GDM1 (cell line): ENCODE data around the gene HLA-A.
"Not testable (repeated sequence)": the region's sequence is repeated elsewhere in the genome, so short reads cannot be mapped to it uniquely, and the experiment has no call there.

ENCODE experiments used
- DNase-seq: peaks from one replicate; lab custom pipeline; 2025; lab: John Stamatoyannopoulos, UW

HLA-A gene

GRCh38 chr6:29942275-29943052 is at the start of gene HLA-A:
TSS of gene HLA-A (plus strand) at chr6:29942532. CDS start at chr6:29942554, 22 bp downstream.
- DNase-seq: peak; percentile 86

GRCh38 chr6:29892696-29893095 is 49.6 kb upstream of the HLA-A start:
- DNase-seq: no peak

GRCh38 chr6:29899281-29899680 is 43.1 kb upstream of the HLA-A start:
- no peak for DNase-seq

- DNase-seq: no peak
Observed at GRCh38 chr6:29905286-29905685, 37.0 kb upstream of the HLA-A start.

GRCh38 chr6:29907637-29908340 is 34.5 kb upstream of the HLA-A start:
- DNase-seq: no peak

GRCh38 chr6:29908341-29908662 is 34.0 kb upstream of the HLA-A start:
- no peak for DNase-seq

GRCh38 chr6:29908710-29909109 is 33.6 kb upstream of the HLA-A start:
- no peak for DNase-seq

GRCh38 chr6:29909985-29910384 is 32.3 kb upstream of the HLA-A start:
- DNase-seq: no peak

GRCh38 chr6:29912840-29913239 is 29.5 kb upstream of the HLA-A start:
- no peak for DNase-seq

- no peak for DNase-seq
Observed at GRCh38 chr6:29916741-29917140, 25.6 kb upstream of the HLA-A start.

GRCh38 chr6:29917857-29918256 is 24.5 kb upstream of the HLA-A start:
- no peak for DNase-seq

GRCh38 chr6:29919506-29920445 is 22.6 kb upstream of the HLA-A start:
- no peak for DNase-seq

GRCh38 chr6:29924287-29924686 is 18.0 kb upstream of the HLA-A start:
- DNase-seq: no peak

- no peak for DNase-seq
Observed at GRCh38 chr6:29924731-29925130, 17.6 kb upstream of the HLA-A start.

- DNase-seq: no peak
Observed at GRCh38 chr6:29925321-29925720, 17.0 kb upstream of the HLA-A start.

GRCh38 chr6:29925727-29926412 is 16.5 kb upstream of the HLA-A start:
- DNase-seq: no peak

- DNase-seq: peak; percentile 70
Observed at GRCh38 chr6:29926413-29927274, 15.7 kb upstream of the HLA-A start.

- DNase-seq: no peak
Observed at GRCh38 chr6:29927275-29927569, 15.1 kb upstream of the HLA-A start.

GRCh38 chr6:29927841-29928388 is 14.4 kb upstream of the HLA-A start:
- no peak for DNase-seq

GRCh38 chr6:29930047-29930446 is 12.3 kb upstream of the HLA-A start:
- DNase-seq: not testable (repeated sequence)

GRCh38 chr6:29933955-29934354 is 8.4 kb upstream of the HLA-A start:
- no peak for DNase-seq
